Endodermal cell (in vitro differentiated cells): ENCODE data around the gene TCN2. TPM values are rescaled to one million over a fixed set of nuclear protein-coding genes. Genes with fewer than 3 reads are reported as not detected.
A peak's percentile ranks its signal among the peaks of the same experiment; 100 is the strongest.
"Not testable (repeated sequence)": the region's sequence is repeated elsewhere in the genome, so short reads cannot be mapped to it uniquely, and the experiment has no call there.

ENCODE experiments used
- DNase-seq: peaks from one replicate; pipeline ENCODE4 v3.0.0-alpha.2; 2017
- H3K27ac ChIP-seq: 2 replicates; pipeline ENCODE4 v1.5.1; 2013; ENCODE audit warnings: mild to moderate bottlenecking, low read depth, low read length, moderate library complexity
- H3K27me3 ChIP-seq: 2 replicates; pipeline ENCODE4 v1.6.1; 2013; ENCODE audit warnings: mild to moderate bottlenecking, low read length, moderate library complexity; ENCODE audit not compliant: insufficient read depth, control insufficient read depth, poor library complexity, severe bottlenecking
- H3K36me3 ChIP-seq: 2 replicates; pipeline ENCODE4 v1.7.0; 2013; ENCODE audit warnings: mild to moderate bottlenecking, low read length, moderate library complexity; ENCODE audit not compliant: control insufficient read depth, insufficient read depth
- H3K4me1 ChIP-seq: one replicate; pipeline ENCODE4 v1.7.0; 2013; ENCODE audit warnings: low read length; ENCODE audit not compliant: control insufficient read depth, insufficient read depth
- H3K4me3 ChIP-seq: 2 replicates; pipeline ENCODE4 v1.5.1; 2013; ENCODE audit warnings: mild to moderate bottlenecking, low read length, moderate library complexity
- H3K9ac ChIP-seq: 2 replicates; pipeline ENCODE4 v1.6.1; 2013; ENCODE audit warnings: mild to moderate bottlenecking, low read length, moderate library complexity; ENCODE audit not compliant: poor library complexity, severe bottlenecking; ENCODE audit errors: extremely low read depth
- H3K9me3 ChIP-seq: 2 replicates; pipeline ENCODE4 v1.6.1; 2013; ENCODE audit warnings: mild to moderate bottlenecking, low read length, moderate library complexity; ENCODE audit not compliant: control insufficient read depth
- H3K27ac Mint-ChIP-seq: 2 replicates; pipeline ENCODE4 v1.8.0; 2020; ENCODE audit warnings: mixed read lengths
- H3K27me3 Mint-ChIP-seq: 2 replicates; pipeline ENCODE4 v1.8.0; 2021; ENCODE audit warnings: mild to moderate bottlenecking, mixed read lengths; ENCODE audit not compliant: insufficient read depth
- H3K36me3 Mint-ChIP-seq: 2 replicates; pipeline ENCODE4 v1.8.0; 2020; ENCODE audit warnings: low read depth, mixed read lengths
- H3K4me1 Mint-ChIP-seq: 2 replicates; pipeline ENCODE4 v1.8.0; 2020; ENCODE audit warnings: mixed read lengths
- H3K4me3 Mint-ChIP-seq: 2 replicates; pipeline ENCODE4 v1.8.0; 2020; ENCODE audit warnings: mild to moderate bottlenecking, moderate library complexity, mixed read lengths
- H3K9me3 Mint-ChIP-seq: 2 replicates; pipeline ENCODE4 v1.8.0; 2020; ENCODE audit warnings: mild to moderate bottlenecking, mixed read lengths
- CTCF ChIP-seq: fragments of 200-600 bp; sonication (generic); conservative IDR thresholded peaks from 2 replicates; pipeline ENCODE4 v1.5.0; 2021; ENCODE audit warnings: antibody characterized with exemption, mild to moderate bottlenecking
- WGBS, 2 experiments: methylation state at CpG; one replicate each; pipeline versions ENCODE4 v1.1.5 to v1.1.7; 2013; ENCODE audit warnings: missing lambda C conversion rate in 2 of 2, mixed read lengths in 1 of 2; ENCODE audit not compliant: insufficient coverage in 1 of 2, insufficient read length in 1 of 2; 5-methylcytosine and 5-hydroxymethylcytosine counted together
- total RNA-seq, 2 donors: library from RNA; stranded (reverse); fragmentation: NEBNext Ultra II Directional in 1 of 2; extraction: Animal tissue kit (Norgen Biotek cat#: 25700) in 1 of 2; gene quantifications; 2 replicates in 1 of 2; 3 replicates in 1 of 2; pipeline ENCODE4 v1.2.1, GENCODE V29; 2021

The TCN2 gene
- total RNA-seq, 2 donors from 2014 or later = 71.8 to 73.6 TPM

- WGBS, 2 experiments = 95% methylated on average over 8 of the region's 8 CpGs
- no peak for TF ChIP-seq CTCF
- Histone ChIP-seq H3K27ac (no peak overlapping the region), H3K27me3 (no peaks in the 10 kb centered on the region), H3K9me3 (no peaks in the 10 kb centered on the region), H3K9ac (no peak overlapping the region), H3K36me3 (peaks cover 72% of the 10 kb centered on the region), H3K4me3 (no peak overlapping the region), H3K4me1 (no peaks in the 10 kb centered on the region)
- H3K27ac Mint-ChIP-seq = no peak overlapping the region
- no peaks in the 10 kb centered on the region for H3K9me3 Mint-ChIP-seq
- H3K4me3 Mint-ChIP-seq = no peak overlapping the region
- DNase-seq = no peak
- H3K4me1 Mint-ChIP-seq = no peaks in the 10 kb centered on the region
- H3K27me3 Mint-ChIP-seq = no peaks in the 10 kb centered on the region
- peaks cover 58% of the 10 kb centered on the region for H3K36me3 Mint-ChIP-seq
Measured at GRCh38 chr22:30586414-30586813, 20.6 kb upstream of the TCN2 start.

GRCh38 chr22:30591191-30591587, 15.8 kb upstream of the TCN2 start:
- peak overlapping the region; percentile 99 for H3K4me3 ChIP-seq
- peaks cover 38% of the 10 kb centered on the region for H3K36me3 ChIP-seq
- H3K27ac Mint-ChIP-seq = no peak overlapping the region
- H3K9me3 Mint-ChIP-seq = no peaks in the 10 kb centered on the region
- 5 to 9% methylated on average over 14 of the region's 14 CpGs for WGBS, 2 experiments
- H3K9ac ChIP-seq = peak overlapping the region; percentile 90
- H3K9me3 ChIP-seq = no peaks in the 10 kb centered on the region
- peaks cover 7% of the 10 kb centered on the region for H3K4me1 Mint-ChIP-seq
- no peak for DNase-seq
- H3K27ac ChIP-seq = peak overlapping the region; percentile 29
- H3K27me3 ChIP-seq = peaks cover 20% of the 10 kb centered on the region
- peaks cover 30% of the 10 kb centered on the region for H3K36me3 Mint-ChIP-seq
- TF ChIP-seq CTCF = no peak
- peaks cover 20% of the 10 kb centered on the region for H3K27me3 Mint-ChIP-seq
- no peaks in the 10 kb centered on the region for H3K4me1 ChIP-seq
- no peak overlapping the region for H3K4me3 Mint-ChIP-seq

DNA sequence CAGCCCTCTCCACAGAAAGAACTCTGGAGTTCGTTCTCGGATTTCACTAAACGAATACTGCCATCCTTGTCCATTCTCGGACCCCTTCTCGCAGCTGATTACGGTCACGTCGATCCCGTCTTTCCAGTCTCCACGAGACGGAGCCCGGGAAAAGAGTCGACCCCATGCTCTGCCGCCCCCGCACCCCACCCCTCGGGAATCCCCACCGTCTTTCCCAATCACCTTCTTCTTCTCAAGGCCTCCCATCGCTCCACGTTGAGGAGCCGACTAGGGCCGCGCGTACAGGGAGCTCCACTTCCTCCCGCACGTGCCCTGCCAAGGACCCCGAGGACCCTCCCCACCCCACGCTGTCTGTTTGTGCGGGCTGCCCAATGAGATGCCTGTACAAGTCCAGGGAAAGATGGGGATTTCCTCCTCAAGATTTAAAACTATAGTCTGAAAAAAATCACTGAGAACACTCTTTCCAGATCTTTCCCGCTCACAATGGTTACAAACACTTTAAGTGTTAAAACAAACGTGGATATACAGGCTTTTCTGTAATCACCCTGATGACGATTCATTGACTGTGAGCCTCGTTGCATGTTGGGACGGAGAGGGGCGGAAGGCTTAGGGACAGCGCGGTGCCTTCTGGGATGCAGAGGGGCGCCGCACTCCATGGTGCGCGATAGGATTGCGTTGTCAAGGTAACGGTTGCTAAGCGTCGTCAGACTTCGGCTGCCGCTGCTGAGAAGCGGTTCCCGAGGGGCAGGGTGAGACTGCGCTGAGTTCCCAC, 15.2 kb upstream of the TCN2 start, which contains the start of gene PES1:
TSS of gene PES1 (minus strand) at position 323 of the 772 bp plus-strand sequence. CDS start at position 246, 77 bp downstream.
- Mint-ChIP-seq H3K27me3 (peaks cover 20% of the 10 kb centered on the region), H3K36me3 (peaks cover 25% of the 10 kb centered on the region), H3K27ac (no peak within 1 kb of the TSS), H3K4me3 (no peak within 1 kb of the TSS), H3K9me3 (no peaks in the 10 kb centered on the region), H3K4me1 (peaks cover 7% of the 10 kb centered on the region)
- WGBS, 2 experiments = 0 to 1% methylated on average over 30 to 49 of the region's 49 CpGs
- peak within 1 kb of the TSS; percentile 90 for H3K9ac ChIP-seq
- no peaks in the 10 kb centered on the region for H3K9me3 ChIP-seq
- peak within 1 kb of the TSS; percentile 99 for H3K4me3 ChIP-seq
- DNase-seq = peak; percentile 97
- no peak for TF ChIP-seq CTCF
- H3K4me1 ChIP-seq = no peaks in the 10 kb centered on the region
- peak within 1 kb of the TSS; percentile 97 for H3K27ac ChIP-seq
- peaks cover 32% of the 10 kb centered on the region for H3K36me3 ChIP-seq
- H3K27me3 ChIP-seq = peaks cover 20% of the 10 kb centered on the region

GRCh38 chr22:30592360-30592713, 14.6 kb upstream of the TCN2 start:
- not testable (repeated sequence) for H3K4me1 Mint-ChIP-seq, H3K4me3 ChIP-seq, H3K9me3 ChIP-seq, H3K9me3 Mint-ChIP-seq, H3K9ac ChIP-seq, H3K4me1 ChIP-seq, H3K27ac Mint-ChIP-seq, H3K4me3 Mint-ChIP-seq, DNase-seq
- 52 to 53% methylated on average over 17 to 18 of the region's 18 CpGs for WGBS, 2 experiments
- peaks cover 20% of the 10 kb centered on the region for H3K27me3 ChIP-seq
- Mint-ChIP-seq H3K36me3 (peaks cover 19% of the 10 kb centered on the region), H3K27me3 (peaks cover 20% of the 10 kb centered on the region)
- peaks cover 27% of the 10 kb centered on the region for H3K36me3 ChIP-seq
- H3K27ac ChIP-seq = peak overlapping the region; percentile 64
